HG02642 (cell line): Measurements from ENCODE around the gene CADPS.

Experiments
- ATAC-seq: cut with Tn5 transposase; IDR thresholded peaks from one replicate; pipeline ENCODE4 v1.9.1; 2021; ENCODE audit warnings: mild to moderate bottlenecking; ENCODE audit not compliant: unreplicated experiment, poor library complexity

The CADPS gene

DNA sequence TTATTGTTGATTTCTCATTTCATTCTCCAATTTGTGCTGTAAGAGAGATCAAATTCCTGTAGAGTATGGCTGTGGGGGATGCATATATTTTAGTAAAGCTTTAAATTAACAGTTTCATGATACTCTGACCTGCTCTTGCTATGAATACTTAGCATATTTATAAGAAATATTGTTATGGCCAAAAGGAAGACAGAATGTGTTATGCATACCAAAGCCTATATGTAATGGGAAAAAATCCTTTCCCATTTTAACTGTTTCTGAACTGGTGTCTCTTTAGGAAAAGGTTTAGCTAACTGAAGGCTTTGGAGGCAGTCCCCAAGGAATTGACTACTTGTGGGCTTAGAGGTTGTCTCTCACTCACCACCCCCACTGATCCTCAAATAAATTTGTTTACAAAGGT is 59.2 kb downstream of the CADPS start:
- ATAC-seq: no peak

DNA sequence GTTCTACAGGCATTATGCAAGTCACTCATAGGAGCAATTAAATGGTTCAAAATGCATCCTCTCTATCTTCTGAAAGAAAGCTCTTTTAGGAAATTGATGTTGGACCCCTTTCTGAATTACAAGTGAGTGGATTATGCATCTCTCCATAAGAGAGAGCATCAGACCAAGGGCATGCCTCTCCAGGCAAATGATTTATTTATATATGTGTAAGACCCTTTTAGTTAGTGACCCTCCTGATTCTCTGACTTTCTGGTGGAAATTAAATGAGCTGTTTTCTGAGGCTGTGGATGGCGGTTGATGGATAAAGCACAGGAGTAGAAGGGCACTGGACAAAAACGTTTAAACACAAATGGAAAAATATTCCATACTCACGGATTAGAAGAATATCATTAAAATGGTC is 62.6 kb downstream of the CADPS start:
- no peak for ATAC-seq

DNA sequence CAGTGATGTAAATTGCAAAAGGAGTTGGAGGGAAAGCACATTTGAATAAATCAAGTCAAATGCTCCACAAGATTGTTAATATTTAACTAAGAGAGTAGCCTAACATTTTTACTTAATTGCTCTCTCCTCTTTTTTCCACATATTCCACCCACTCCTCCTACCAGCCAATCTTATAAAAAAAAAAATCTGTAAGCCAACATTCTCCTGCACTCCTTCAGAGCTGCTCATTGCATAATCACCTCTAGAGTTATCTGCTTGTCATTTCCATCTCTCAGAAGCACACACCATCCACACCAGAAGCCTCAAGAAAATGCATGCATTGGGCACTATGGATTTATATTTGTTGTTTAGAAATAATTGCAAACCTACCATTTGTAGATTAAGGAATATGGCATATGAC is 64.1 kb downstream of the CADPS start:
- no peak for ATAC-seq

- no peak for ATAC-seq
Measured at GRCh38 chr3:62809369-62809768, 65.8 kb downstream of the CADPS start.

DNA sequence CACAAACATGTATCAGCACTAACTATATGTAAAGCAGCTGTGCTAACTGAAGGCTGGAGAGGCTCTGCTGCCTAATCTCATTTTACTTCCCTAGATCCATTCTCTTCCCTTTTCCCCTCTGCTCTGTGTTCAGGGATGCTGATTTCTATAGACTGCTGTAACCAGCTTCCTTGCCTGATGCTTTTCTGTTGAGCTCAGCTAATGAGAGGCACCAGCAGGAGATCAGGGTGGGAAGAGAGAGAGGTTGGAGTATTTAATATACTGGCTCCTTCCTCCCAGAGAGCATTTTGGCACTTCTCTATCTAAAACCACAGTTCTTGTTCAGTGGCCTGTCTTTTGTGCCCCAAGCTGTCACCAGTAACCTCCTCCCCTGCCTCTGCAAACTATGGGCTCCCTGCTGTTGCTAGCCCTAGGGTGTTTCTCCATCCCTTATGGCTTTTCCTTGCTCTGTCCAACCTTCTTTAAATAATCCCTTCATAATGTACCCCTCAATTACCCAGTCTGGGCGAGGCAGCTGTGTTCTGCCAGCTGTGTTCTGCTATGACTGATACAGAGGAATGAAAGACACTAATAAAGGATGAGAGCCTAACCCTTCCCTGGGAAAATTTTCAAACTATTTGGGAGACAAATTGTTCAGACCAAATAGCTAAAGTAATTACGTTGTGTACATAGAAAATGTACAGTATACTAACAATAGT is 69.5 kb downstream of the CADPS start:
- ATAC-seq: no peak

DNA sequence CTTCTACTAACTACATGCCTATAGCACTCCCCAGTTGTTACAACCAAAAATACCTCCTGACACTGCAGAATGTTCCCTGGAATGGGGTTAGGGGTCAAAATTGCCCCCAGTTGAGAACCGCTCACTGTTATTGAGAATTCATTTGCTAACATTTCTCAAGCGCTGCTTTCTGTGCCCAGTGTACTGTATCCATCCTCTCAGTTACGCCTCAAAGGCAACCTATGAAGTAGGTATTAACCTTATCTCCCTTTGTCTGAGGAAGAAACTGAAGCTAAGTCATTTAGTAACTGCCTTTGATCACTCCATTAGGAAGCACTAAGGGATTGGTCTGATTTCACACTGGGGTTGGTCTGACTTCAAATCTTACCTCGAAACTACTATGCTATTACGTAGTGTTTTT is 70.1 kb downstream of the CADPS start:
- no peak for ATAC-seq

DNA sequence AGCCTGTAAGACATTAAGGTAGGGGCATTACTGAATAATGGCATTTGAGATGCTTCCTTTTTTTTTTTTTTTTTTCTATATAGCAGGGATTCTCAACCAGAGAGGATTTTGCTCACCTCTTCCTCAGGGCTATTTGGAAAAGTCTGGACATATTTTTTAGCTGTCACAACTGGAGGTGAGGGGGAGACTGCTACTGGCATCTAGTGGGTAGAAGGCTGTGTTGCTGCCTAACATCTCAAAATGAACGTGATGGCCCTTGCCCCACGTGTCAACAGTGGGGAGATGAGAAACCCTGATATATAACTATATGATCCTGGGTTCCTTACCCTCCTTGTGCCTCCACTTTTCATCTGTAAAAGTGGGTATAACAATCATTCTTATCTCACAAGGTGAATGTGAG is 71.9 kb downstream of the CADPS start:
- no peak for ATAC-seq

GRCh38 chr3:62798000-62798399 is 77.2 kb downstream of the CADPS start:
- no peak for ATAC-seq

DNA sequence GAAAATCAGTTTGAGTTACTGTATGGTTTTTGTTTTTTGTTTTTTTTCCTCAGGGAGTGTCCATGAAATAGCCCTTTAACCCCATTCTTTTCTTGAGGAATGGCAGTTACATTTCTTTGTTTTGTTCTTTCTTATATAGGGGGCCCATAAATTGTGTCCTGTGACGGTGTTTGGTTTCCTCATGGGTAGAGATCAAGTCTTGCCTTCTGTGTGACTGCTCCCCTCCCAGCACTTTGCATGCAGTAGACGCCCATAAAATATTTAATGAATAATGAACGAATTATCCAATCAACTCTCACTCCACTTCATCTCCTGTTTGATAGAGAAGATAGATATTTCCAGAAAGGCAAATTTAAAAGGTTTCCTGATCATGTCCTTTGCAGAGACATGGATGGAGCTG is 78.1 kb downstream of the CADPS start:
- ATAC-seq: no peak

GRCh38 chr3:62795978-62796657 is 79.1 kb downstream of the CADPS start:
- no peak for ATAC-seq

- ATAC-seq: no peak
Measured at GRCh38 chr3:62793946-62794345, 81.3 kb downstream of the CADPS start.

GRCh38 chr3:62785384-62785783 is 89.8 kb downstream of the CADPS start:
- no peak for ATAC-seq

GRCh38 chr3:62781121-62781520 is 94.1 kb downstream of the CADPS start:
- no peak for ATAC-seq

DNA sequence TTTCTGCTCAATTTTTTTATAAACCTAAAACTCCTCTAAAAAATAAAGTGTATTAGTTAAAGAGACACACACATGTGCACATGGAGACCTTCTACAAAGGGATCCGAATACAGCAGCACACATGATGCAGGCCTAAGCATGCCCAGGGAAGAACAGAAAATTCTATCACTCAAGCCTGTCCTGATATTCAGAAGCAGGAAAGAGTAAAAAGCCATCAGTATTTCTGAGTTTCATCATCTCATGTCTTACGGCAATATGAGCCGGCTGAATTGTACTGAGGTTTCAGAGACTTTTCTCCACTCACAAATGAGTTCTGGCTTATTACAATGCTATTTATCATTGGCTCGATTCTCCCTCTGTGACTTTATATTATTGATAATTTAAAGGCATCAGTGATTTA is 97.5 kb downstream of the CADPS start:
- ATAC-seq: no peak

DNA sequence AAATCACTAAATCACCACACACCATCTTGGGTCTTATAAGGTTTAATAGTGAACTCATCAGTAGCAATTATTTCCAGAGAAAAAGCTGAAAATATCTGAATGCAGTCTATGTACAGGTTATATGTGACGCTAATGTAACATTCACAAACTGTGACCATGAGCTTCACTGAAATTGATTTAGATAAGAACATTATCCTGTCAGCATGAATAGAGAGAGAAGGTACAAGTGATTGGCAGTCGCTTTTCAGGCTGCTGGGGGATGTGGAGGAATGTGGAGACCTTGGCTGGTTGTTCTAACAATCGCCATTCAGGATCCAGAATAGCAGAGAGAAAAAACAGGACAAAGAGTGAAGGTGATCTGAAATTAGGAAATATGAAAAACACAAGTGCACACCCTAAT is 98.1 kb downstream of the CADPS start:
- ATAC-seq: no peak

DNA sequence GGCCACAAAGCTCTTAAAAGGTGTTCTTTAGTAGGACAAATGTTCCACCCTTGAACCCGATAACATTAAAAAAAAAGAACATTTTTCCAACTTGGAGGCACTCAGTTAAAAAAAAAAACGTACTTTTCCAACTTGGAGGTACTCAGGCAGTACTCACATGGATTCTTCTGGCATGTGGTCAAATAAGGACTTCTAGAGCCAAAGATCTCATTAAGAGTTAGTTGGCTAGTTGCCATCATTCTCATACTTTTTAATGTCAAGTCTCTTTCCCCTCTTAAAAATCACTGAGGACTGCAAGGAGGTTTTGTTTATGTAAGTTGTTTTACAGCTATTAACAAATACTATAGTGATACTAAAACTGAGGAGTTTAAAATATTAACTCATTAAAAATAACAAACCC is 101.0 kb downstream of the CADPS start:
- ATAC-seq: no peak

DNA sequence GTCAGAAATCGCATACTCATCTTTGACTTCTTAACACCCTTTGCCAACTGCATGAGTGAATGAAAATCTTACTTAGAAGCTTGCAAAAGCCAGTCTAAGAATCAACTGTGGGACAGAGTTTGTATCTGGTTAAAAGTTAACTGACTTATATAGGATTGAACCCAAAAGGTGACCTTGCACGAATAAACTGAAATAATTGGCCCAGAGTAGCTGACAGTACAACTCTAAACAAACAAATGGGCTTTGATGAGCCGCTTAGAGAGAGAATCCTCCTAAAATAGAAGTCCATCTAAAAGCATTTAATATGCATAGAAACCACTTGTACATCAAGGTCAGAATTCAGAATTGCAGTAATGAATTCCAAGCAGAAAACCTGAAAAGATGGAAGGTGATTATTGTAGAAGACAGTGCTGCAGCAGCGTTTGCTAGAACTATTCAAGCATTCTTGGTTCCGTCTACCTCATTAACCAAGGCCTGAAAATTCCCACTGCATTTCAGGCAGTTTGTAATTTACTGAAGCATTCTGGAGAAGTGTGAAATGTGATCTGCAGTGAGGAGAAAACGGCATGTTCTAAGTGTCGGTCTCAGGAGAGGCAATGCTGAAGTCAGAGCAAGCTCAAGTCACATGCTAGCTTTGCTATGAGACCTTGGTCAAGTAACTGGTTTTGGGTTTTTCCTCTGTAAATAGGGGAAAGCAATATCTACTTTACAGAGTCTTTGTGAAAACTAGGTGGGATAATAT is 103.7 kb downstream of the CADPS start:
- no peak for ATAC-seq

DNA sequence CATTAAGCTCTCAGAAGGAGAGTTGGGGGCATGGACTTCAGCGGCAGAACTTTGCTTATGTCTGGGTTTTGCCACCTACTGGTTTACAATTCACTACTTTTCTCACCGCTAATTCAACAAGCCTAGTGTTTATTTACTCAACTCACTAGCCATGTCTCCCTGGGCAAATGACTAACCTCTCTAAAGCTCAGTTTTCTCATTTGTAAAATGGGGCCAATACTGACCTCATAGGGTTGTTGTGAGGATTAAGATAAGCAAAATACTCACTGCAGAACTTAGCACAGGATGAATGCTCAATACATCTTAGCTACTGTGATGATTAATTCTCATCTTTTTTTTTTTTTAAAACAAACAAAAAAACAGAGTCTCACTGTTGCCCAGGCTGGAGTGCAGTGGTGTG is 106.3 kb downstream of the CADPS start:
- no peak for ATAC-seq

GRCh38 chr3:62761711-62762110 is 113.5 kb downstream of the CADPS start:
- no peak for ATAC-seq

DNA sequence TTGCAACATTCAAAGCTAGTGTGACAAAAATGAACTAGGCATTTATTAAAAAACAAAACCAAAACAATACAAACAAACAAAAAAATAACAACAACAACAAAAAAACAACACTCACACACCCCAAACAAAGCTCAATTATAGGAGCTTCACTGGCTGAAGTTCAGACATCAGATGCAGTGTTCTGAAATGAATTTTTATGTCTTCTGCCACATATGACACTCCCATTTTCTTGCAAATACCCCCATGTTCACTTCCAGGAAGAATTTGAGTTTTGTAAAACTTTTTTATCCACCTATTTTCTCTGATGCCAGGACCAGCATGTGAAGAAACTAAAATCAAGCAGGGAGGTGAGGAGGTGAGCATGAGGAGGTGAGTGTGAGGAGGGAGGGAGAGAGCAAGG is 113.9 kb downstream of the CADPS start:
- no peak for ATAC-seq

GRCh38 chr3:62758296-62759066 is 116.7 kb downstream of the CADPS start:
- ATAC-seq: no peak
